Measurements from ENCODE around the gene GRAMD2B.
"Not testable (repeated sequence)": the region's sequence is repeated elsewhere in the genome, so short reads cannot be mapped to it uniquely, and the experiment has no call there.

GRAMD2B gene

GRCh38 chr5:126414874-126415502 lies 8.2 kb upstream of the GRAMD2B start:
- no peak for DNase-seq

DNA sequence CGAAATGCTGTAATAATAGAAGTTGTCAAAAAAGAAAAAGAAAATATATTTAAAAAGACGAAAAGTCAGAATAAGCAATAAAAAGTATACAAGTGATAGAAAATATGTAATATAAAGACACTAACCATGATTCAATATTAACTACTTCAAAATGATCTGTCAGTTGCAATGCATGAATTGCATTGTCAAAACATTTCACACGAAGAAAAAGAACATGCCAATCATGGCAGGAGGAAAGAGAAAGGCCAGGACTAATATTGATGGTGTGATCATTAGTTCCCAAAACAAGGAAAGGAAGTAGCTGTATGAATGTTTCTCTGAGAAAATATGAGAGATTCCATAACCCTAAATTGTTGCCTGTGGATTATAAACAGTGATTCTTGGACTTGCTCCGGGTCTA lies 7.4 kb upstream of the GRAMD2B start:
- no peak for DNase-seq

DNA sequence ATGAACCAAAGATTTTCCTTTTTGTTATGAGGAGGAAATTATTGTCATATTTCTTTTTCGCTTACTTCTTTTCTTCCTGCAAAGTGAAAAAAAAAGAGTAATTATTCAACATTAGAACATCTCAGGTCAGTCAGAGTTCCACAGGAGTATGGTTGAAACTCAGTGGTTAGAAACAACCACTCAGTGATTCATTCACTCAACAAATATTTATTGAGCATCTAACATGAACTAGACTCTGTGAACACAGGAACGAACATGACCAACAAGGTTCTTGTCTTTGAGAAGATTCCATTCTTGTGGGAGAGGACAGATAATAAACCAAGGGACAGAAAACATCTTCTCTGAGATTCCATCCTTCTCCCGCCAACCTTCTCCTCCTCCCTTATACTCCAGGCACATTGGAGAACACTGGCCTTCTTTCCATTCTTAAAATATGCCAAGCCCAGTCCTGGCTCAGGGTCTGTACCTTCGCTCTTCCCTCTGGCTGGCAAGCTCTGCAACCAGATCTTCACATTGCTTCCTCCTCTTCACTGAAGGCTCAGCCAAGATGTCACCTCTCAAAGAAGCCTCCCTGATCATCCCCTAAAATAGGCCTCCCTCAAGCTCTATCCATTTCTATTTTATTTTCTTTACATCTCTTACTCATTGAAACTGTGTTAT lies 6.8 kb upstream of the GRAMD2B start:
- no peak for DNase-seq

- no peak for DNase-seq
Observed at GRCh38 chr5:126417178-126417577, 6.0 kb upstream of the GRAMD2B start.

- DNase-seq: no peak
Observed at GRCh38 chr5:126419102-126419501, 4.1 kb upstream of the GRAMD2B start.

DNA sequence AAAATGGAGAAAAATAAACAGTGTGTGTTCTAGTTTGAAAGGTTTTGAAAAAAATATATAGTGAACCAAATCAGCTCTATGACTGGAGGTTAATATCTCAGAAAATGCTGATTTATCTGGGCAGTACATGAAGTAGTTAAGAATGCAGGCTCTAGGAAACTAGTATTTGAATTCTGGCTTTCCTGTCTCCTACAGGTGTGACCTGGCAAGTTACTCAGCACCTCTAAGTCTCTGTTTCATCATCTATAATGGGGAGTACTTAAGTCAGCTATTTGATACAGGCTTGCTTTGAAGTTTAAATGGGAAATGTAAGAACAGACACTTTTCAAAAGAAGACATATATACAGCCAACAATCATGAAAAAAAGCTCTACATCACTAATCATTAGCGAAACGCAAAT lies 5.2 kb downstream of the GRAMD2B start:
- no peak for DNase-seq

DNA sequence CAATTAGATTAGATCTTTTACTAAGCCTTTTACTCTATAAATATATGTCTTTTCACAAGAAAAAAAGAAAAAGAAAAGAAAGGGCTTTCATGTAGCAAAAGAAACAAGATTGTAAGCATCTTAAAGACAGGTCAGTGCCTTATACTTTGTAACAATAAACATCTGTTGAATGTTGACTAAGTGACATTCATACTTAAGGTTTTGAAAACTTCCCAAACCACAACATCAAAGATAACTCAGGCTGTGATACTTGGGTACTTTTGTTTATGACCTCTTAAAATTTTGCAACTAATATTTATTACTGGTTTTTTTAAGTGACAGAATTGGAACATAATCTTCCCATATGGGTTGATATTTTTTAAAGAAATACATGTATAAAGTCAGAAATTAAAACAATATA lies 7.4 kb downstream of the GRAMD2B start:
- no peak for DNase-seq

- no peak for DNase-seq
Observed at GRCh38 chr5:126433701-126434100, 10.5 kb downstream of the GRAMD2B start.

DNA sequence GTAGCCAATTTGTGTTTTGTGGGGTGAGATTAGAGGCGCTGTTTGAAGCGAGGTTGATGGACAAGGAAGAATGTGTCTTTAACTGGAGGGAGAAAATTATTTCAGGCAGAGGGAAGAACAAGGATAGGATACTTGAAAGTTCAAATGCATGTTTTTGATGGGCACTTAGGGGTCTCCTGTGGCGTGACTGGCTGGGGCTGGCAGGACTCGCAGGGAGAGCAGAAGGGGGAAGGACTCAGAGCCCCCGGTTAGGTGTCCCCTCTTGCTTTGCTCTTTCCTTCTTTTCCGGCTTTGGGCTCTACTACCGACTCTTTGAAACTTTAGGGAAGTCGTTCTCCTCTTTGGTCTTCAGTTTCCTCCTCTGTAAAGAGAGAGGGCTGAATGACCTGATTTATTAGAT lies 12.1 kb downstream of the GRAMD2B start:
- no peak for DNase-seq

DNA sequence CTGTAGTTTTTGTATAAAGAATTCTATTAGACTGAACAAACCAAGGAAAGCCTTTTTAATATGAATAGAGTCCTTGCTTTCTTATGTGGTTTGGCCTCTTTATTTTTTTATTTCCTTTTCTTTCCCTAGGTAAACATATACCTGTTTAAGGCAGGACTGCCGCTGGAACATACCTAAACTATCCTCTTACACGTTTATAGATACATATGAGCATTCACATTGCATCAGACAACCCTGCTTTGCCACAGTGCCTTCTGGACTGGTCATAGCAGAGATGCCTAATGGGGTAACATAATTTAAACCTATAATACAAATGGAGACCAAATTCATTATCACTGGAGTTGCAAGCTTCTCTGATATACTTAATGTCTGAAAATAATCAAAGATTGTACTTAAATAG lies 12.5 kb downstream of the GRAMD2B start:
- no peak for DNase-seq

DNA sequence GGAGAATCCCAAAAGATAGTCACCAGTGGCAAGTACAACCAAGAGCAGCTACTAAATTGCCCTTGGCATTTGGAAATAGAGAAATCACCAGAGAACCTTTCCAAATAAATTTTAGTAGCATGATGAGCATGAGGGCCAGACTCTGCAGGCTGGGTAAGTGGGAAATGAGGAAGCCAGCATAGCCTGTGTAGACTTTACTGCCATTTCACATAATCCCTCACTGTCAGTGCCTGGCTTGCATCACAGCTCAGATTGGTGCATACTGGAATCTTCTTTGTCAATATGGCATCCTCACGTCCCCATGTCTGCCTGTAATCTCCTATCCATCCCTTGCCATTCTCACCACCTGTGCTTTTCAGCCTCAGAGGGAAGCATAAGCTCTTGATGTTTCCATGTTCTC lies 14.5 kb downstream of the GRAMD2B start:
- no peak for DNase-seq

DNA sequence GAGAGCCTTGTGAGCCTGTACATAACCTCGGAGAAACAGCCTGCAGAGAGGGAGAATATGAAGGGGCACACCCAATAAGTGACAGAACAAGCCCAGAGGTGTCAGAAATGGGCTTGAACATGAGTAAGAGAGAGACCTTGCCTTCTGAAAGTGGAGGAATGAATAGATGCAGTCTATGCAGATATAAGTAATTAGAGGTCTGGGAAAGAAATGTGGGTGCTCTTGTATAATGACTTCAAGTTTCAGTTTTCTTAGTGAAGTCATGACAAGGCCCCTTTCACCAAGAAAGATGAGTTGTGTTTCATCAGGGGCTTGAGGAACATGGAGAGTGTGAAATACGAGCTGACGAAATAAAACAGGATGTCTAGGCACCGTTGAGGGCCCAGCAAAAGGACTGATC lies 15.1 kb downstream of the GRAMD2B start:
- DNase-seq: no peak

- no peak for DNase-seq
Observed at GRCh38 chr5:126438868-126439267, 15.7 kb downstream of the GRAMD2B start.

DNA sequence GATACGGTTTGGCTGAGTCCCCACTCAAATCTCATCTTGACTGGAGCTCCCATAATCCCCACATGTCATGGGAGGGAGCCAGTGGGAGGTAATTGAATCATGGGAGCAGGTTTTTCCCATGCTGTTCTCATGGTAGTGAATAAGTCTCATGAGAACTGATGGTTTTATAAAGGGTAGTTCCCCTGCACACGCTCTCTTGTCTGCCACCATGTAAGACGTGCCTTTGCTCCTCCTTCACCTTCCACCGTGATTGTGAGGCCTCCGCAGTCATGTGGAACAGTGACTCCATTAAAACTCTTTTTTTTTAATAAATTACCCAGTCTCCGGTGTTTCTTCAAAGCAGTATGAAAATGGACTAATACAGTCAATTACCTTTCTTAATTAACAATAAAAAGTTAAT lies 16.5 kb downstream of the GRAMD2B start:
- DNase-seq: not testable (repeated sequence)

DNA sequence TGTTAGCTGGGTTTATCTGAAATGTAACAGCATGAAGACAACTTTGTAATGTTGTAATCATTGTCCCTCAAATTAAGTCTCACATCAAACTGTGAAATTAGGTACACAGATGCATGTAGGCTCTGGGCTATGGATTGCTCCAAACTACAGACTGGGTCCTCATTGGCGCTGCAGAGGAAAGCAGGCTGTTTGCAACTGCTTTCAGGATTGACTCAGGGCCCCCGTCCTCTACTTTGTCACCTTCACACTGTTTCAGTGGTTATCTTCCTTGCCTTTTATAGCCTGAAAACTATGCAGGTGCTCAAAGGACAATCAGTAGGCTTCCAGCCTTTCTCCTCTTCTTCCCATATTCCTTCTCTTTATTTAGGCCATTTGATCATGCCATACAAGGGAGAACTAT lies 18.0 kb downstream of the GRAMD2B start:
- no peak for DNase-seq

DNA sequence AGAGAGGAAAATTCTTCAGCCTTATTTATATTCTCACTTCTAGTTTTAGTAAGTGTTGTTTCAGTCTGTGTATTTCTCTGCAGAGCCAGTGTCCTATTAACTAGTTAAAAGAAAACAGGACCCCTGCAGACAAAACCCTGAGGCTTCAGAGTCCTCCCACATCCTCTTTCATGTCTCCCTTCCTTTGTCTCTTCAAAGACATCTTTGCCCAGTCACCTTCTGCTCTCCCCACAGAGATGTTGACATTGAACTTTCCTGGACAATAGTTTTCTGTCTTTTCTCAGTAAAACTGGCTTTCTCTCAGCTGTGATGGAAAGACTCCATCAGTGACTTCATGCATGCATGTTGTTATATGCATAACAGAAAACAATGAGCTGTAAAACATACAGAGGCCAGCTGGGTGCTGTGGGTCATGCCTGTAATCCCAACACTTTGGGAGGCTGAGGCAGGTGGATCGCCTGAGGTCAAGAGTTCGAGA lies 20.2 kb downstream of the GRAMD2B start:
- no peak for DNase-seq

DNA sequence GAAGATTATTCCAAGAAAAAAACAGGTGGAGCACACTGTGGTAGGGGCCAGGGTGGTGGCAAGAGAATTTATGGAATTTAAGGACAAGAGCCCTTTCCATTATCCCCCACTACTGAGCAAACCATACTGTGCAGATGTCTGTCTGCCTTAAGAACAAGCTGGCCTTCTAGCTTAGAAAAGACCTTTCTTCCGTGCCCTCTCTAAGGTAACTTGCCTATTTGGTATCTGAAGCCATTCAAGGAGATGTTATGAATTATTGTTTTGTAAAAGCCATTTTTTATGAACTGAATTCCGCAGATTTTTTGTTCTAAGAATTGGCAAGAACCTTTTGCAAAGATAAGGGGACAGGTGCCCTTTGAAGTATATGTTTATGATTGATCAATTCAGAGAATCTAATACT lies 20.9 kb downstream of the GRAMD2B start:
- DNase-seq: no peak

- no peak for DNase-seq
Observed at GRCh38 chr5:126445502-126446174, 22.4 kb downstream of the GRAMD2B start.

GRCh38 chr5:126446498-126447224 lies 23.5 kb downstream of the GRAMD2B start:
- DNase-seq: no peak

- DNase-seq: no peak
Observed at GRCh38 chr5:126448720-126449119, 25.5 kb downstream of the GRAMD2B start.

- DNase-seq: no peak
Observed at GRCh38 chr5:126449751-126450271, 26.6 kb downstream of the GRAMD2B start.

- DNase-seq: no peak
Observed at GRCh38 chr5:126450346-126450745, 27.1 kb downstream of the GRAMD2B start.

DNA sequence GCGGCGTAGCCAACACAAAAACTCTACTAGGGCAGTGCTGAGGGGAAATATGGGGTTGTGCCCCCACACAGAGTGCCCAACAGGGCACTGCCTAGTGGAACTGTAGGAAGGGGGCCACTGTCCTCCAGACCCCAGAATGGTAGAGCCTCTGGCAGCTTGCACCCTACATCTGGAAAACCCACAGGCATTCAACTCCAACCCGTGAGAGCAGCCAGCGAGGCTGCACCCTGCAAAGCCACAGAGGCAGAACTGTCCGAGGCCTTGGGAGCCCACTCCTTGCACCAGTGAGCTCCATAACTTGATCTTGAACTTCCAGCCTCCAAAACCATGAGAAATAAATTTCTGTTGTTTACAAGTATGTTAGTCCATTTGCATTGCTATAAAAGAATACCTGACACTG lies 27.7 kb downstream of the GRAMD2B start:
- no peak for DNase-seq
